GM19239 (cell line): Measurements from ENCODE around the gene COA6.
"Not testable (repeated sequence)": the region's sequence is repeated elsewhere in the genome, so short reads cannot be mapped to it uniquely, and the experiment has no call there.

ENCODE experiments used
- DNase-seq: peaks from one replicate; pipeline ENCODE4 v3.0.0; 2011; ENCODE audit warnings: low spot score; ENCODE audit not compliant: insufficient read length
- FAIRE-seq: peaks from 2 replicates; lab custom pipeline; 2011; peaks lifted over from hg19 to GRCh38; lab: Jason Lieb, UNC

COA6 gene

DNA sequence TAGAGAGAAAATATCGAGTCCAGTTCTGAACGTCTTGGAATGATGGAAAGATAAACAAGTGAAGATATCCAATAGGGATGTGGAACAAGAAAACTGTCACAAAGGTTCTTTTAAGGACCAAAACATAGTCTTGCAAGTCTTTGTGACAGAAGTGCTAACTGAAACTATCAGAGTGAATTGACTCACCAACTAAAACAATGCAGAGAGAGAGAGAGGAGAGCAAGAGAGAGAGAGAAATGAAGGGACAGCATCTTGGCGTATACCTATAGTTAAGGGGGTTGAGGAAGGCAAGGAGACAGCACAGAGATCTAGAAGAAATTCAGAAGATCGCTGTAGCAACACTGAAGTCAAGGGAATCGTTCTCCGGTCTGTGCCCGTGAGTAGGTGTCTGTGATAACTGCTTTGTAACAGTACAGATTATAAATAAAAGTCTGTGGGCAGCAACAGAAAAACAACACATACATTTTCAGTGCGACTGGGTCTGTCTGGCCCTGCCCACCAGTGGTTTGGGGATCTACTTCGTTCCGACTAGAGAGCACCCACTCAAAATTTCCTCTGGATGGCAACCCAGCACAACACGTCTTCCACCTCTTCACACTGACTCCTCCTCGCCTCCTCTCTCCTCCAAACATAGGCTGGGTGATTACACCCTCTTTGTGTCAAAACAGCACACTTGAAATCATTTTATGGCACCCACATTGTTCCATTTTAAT, 4.8 kb upstream of the COA6 start:
- DNase-seq (no peak), FAIRE-seq (no peak)

DNA sequence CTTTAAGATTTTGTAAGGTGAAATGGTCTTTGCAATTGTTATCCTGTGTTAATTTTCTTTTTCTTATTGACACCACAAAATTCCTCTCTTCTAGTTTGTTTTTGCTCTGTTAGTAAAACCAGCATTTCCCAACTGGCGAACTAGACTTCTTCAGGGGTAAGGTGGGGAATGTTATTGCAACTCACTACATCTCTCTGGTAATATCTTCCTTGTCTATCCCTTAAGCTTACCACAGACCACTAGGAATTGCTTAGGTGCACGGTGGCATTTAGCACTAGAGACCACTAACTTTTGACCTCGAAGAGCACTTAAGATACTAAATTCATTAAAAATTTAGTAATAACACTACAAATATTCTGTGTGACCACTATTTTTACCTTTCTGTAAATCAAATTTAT, 4.2 kb upstream of the COA6 start:
- FAIRE-seq (no peak), DNase-seq (no peak)

DNA sequence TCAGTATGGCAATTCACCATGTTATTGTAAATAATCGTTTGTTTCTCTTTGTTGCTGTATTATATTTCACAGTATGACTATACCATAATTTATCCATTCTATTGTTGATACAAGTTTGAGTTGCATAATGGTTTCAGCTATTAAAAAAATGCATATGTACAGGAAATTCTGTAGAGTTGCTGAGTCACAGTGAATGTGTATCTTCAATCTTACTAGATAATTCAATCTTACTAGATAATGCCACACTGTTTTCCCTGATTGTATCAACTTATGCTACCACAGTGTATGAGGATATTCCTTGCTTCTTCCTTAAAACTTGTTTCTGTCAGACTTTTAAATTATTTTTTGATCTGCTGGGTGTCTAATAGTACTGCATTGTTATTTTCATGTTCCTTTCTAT, 3.5 kb upstream of the COA6 start:
- FAIRE-seq (no peak), DNase-seq (no peak)

DNA sequence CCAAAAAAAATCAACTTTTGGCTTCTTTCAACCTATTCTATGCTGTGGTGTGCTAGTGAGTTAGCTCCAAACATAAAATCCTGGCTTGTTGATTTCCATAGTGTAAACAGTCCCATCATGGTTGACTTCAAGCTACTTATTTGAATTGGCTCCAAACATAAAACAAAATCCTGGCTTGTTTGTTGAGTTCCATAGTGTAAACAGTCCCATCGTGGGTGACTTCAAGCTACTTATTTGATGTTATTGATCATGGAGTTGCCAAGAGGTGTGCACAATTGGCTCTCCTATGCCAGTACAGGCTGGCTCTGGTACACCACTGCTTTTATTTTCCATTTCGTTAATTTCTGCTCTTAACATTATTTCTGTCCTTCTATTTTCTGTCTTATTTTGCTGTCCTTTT, 1.8 kb upstream of the COA6 start:
- no peak for DNase-seq
- FAIRE-seq, result no peak

DNA sequence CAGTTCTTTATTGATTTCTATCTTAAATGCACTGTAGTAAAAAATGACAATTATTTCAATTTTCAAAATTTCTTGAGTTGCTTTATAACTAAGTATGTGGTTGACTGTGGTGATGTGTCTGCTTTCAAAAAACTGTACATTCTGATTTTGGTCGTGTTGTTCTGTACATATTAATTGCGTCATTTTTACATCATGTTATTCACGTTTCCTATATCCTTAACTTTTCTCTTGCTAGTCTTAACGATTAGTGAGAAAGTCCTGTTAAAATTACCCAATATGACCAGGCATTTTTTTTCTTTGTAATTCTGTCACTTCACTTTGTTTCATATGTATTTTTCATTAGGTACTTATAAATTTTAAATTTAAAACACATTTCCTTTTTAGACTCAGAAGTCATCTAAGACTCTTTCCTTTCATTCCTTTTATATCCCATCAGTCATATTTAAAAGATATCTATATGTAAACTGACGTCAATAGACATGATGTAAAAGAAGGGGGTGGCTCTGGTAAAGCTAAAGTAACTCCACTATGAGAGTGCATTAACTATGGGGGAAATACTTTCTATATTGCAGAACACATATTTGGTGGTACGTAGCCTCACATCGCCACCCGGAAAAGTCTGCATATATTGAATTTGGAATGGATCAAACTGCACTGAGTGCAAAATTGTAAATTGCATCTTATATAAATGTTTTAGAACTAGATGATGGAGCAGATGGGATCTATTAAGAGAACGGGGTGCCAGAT, 1.1 kb upstream of the COA6 start:
- no peak for DNase-seq
- FAIRE-seq, result no peak

DNA sequence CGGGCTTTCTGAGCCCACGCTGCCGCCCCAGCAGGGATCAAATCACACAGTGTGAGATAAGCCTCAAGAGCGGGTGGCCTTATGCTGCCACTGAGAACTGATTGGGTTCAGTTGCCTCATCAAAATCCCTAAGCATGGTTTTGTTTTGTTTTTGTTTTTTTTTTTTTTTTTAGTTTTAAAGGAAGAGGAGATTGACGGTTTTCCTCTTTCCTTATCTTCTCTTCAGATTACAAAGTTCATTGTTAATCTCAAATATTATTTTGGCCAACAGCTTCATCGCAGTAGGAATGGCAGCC, 651 bp downstream of the COA6 start:
- DNase-seq (no peak), FAIRE-seq (no peak)

DNA sequence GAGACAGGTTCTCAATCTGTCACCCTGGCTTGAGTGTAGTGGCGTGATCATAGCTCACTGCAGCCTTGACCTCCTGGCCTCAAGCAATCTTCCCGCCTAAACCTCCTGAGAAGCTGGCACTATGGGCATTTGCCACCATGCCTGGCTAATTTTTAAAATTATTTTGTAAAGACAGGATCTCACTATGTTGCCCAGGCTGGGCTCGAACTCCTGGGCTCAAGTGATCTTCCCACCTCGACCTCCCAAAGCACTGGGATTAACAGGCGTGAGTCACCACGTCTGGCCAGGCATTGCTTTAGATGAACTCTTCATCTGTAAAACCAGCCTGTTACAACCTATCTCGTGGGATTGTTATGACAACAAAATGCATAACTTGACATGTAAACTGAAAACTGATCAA, 2.4 kb downstream of the COA6 start:
- DNase-seq (no peak), FAIRE-seq (no peak)

DNA sequence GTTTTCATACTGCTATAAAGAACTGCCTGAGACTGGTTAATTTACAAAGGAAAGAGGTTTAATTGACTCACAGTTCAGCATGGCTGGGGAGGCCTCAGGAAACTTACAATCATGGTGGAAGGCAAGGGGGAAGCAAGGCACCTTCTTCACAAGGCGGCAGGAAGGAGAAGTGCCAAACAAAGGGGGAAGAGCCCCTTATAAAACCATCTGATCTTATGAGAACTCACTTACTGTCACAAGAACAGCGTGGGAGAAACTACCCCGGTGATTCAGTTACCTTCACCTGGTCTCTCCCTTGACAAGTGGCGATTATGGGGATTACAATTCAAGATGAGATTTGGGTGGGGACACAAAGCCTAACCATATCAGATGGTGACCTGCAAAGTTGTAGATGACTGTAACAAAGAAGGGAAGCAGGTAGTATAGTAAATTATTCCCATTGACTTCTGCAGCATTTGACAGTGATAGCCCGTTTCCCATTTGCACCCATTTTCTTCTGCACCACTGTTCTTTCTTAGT, 6.4 kb downstream of the COA6 start:
- FAIRE-seq, result not testable (repeated sequence)

DNA sequence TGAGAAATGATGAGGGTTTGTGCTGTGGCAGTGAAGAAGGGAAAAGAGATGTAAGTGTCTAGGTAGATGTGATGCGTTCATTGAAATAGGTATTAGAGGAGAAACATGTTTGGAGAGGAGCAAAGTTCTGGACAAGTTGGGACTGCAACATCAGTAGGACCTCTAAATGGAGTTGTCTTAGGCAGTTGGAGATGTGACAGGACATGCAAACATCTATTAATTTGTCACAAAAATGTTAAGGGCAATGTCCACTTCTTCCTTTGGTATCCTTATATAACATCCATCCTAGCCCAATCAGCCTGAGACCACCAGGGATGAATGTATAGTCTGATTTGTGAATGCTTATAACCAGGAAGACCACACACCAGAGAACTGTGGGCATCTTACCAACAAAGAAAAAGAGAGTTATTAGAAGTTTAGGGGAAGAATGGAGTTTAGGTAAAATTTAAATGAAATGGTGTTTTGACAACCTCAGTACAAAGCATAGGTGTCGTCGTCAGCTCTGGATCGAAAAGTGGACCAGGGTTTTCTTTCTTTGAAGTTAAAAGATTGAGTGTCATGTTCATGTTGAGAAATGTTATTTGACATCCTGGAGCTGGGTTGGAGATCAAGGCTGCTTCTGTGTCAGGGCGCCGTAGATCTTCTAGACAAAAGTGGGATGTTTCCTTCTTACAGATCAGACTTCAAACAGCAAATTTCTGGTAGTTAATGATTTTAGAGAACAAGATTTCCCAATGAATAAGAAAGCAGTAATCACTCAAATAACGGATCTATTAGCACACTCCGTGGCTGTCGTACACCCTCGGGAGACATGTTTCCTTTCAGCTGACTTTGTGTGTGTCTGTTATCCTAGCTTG, 8.7 kb downstream of the COA6 start:
- FAIRE-seq, result no peak
- no peak for DNase-seq

More for the DNA sequence above, 6.4 kb downstream of the COA6 start:
- not testable (repeated sequence) for DNase-seq

DNA sequence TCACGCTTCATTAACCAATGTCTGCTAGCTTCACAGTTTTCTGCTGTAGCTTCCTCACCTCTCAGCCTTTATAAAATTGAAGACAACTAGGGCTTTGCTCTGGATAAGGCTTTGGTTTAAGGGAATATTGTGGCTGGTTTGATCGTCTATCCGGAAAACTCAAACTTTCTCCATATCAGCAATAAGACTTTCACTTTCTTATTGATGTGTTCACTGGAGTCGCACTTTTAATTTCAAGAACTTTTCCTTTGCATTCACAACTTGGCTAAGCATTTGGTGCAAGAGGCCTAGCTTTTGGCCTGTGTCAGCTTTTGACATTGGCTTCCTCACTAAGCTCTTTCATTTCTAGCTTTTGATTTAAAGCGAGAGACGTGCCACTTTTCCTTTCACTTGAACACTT, 12.9 kb downstream of the COA6 start:
- FAIRE-seq (peak; percentile 66), DNase-seq (no peak)

DNA sequence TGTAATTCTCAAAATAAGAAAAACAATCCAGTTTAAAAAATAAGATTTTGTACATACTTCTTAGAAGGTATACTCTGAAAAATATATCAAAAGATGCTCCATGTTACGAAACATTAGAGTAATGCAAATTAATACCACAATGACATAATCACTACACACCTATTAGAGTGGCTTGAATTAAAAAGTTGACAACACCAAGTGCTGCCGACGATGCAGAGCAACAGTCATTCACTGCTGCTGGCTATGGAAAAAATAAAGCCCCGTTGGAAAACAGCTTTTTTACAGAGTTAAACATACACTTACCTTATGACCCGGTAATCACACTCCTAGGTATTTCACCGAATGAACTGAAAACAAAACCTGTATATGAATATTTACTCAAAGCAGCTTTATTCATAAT, 14.8 kb downstream of the COA6 start:
- DNase-seq, result no peak
- no peak for FAIRE-seq

DNA sequence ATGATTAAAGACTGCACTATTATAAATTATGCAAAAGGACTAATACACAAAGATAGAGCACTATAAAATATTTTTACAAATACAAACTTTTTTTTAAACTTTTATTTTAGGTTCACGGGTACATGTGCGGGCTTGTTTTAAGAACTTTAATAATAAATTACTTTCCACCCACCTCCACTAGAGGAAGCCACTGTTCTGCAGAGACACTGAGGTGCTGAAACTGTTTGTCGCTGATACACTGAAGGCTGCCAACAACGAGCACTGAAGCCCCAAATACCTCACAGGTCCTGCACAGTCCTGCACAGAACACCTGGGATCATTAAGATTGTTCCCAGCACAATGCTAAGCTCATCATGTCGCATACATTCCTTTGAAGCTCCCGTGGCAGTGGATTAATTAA, 19.9 kb downstream of the COA6 start:
- no peak for FAIRE-seq

DNA sequence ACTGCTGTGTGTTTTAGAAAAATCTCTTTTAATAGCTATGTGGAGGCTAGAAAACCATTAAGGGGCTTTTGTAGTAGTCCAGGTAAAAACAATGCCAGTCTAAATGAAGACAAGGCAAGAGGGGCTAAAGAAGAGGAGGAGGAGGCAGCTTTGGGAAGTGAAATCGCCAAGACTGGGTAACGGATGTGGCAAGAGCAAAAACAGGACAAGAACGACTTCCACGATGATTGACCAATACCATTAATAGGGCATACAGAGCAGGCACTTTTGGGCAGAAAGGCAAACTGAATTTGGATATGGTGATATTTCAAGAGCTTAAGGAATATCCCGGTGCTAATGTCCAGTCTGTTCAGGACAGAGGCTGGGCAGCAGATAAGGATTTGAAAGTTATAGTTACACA, 22.0 kb downstream of the COA6 start:
- no peak for FAIRE-seq
- DNase-seq, result no peak

More for the DNA sequence above, 19.9 kb downstream of the COA6 start:
- DNase-seq, result no peak

DNA sequence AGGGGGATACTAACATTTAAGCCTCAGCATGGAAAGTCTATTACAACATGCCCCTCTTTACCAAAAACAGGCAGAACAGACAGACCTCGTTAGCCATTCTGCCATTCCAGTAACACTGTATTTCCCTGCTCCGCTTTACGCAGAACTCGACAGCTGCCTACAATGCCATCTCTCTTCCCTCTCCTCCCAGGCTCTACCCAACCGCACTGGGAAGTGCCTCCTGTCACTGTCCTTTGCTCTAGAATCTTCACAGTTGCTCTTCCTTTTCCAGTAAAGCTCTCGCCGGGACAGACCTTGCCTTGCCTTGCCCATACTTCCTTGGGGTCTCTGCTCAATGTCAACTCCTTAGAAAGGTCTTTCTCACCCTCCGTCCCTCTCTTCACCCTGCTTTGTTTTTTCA, 22.8 kb downstream of the COA6 start:
- peak; percentile 66 for FAIRE-seq
- no peak for DNase-seq

DNA sequence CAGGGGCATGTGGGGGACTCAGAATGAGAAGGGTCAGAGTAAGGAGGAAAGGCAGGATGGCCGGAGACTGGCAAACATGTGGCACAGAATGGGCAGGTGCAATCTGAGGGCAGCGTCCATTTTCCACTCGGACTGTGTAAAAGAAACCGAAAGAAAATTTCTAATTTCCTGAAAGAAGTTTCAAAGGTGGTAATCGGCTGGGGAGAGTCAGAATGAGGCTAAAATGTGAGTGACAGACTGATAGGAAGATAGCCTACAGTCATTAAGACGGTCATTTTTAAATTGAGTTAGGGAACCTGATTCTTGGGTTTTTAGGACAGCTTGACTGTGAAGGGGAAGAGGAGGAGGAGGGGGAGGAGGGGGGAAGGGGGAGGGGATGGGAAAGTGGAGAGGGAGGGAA, 23.6 kb downstream of the COA6 start:
- peak; percentile 69 for FAIRE-seq
- peak; percentile 14 for DNase-seq

DNA sequence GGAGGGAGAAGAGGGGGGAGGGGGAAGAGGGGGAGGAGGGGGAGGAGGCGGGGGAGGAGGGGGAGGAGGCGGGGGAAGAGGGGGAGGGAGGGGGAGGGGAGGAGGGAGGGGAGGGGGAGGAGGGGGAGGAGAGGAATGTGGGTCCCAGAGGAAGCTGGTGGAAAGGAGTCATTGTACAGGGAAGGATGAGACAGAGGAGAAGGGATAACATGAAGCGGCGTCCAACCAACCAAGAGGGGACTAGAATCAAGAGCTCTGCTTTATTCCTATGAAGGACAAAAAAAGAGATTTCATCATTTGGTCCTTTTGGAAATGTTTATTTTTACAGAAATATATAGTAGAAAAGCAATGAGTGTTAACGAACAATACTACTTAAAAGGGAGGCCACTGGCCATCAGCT, 24.5 kb downstream of the COA6 start:
- no peak for DNase-seq

DNA sequence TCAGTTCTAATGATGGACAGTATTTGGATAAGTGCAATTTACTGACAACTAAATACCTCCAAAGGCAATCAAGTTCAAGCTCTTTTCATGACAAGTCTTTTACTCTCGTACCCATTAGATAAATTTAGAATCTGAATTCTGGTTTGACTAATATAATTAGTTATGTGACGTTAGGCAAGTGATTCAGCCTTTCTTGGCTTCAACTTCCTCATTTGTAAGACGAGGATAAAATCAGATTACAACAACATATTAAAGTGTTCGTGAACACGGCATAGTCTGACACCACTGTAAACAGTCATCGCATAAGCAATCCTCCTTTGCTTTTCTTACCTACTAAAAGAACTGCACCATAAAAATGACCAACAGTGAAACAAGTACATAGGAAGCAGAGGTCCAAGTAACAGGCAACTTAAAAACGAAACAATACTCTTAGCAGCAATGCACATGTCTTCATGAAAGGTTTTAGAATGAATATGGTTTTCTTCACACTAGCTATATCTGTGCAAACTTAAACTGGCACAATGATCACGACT, 25.7 kb downstream of the COA6 start:
- DNase-seq, result peak; percentile 9
- peak; percentile 97 for FAIRE-seq

More for the DNA sequence above, 24.5 kb downstream of the COA6 start:
- FAIRE-seq, result no peak

DNA sequence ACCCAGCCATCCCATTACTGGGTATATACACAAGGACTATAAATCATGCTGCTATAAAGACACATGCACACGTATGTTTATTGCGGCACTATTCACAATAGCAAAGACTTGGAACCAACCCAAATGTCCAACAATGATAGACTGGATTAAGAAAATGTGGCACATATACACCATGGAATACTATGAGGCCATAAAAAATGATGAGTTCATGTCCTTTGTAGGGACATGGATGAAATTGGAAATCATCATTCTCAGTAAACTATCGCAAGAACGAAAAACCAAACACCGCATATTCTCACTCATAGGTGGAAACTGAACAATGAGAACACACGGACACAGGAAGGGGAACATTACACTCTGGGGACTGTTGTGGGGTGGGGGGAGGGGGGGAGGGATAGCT, 26.3 kb downstream of the COA6 start:
- DNase-seq, FAIRE-seq: not testable (repeated sequence)

DNA sequence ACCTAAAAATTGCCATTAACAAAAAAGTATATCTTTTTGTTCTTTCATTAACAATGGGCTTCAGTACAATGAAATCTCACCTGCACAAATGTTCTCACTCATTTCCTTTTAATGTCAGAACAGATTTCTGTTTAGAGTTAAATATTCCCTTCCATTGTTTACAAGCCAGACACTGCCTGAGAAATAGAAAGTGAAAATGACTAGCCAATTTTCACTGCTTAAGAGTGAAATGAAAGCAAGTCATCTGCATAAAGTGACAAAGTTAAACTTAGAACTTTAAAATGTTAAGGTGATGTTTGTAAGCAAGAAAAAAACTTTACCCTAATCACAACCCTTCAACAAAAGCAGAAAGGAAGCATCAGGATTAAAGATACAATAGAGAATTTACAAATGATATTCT, 27.5 kb downstream of the COA6 start:
- FAIRE-seq (no peak), DNase-seq (peak; percentile 32)

DNA sequence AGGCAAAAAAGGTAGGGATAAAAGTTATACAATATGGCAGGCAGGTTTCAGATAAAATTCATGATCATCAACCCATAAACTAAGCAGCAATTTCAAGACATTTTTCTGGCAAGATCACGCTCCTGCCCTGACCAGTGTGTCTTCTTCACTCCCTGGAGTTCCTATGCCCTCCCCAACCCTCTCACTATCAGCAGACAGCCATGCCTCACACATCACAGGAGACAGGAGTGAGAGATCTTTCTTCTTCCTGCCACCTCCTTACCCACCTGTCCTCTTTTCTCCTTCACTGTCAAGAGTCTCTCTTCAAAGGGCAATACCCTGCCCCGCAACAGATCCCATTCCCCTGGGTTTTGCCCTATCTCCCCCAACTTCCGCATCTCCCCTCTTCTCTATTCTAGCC, 28.4 kb downstream of the COA6 start:
- DNase-seq (no peak), FAIRE-seq (no peak)

DNA sequence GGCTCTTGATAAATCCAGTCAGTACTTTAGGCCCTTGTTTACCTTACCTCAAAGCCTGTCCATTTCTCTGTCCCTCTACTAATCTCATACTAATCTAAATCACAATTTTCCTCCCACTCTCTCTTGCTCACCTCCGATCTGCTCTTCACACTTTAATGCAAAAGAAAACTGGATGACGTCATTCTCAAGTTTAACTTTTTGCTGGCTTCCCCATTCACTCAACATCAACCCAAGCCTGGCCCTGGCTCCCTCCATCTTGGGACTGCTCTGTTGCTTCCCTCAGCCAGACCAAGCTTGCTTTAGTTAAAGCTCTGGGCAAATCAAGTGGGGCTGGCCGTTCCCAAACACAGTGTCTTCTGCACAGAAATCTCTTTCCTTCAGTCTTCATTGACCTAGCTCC, 29.7 kb downstream of the COA6 start:
- no peak for DNase-seq
- FAIRE-seq, result no peak
